Erythroblast (primary cell): Measurements from ENCODE around the gene ADAM8.

Source experiments
- GATA1 ChIP-seq: IDR thresholded peaks from 2 replicates; pipeline ENCODE4 v1.6.1; 2011; ENCODE audit warnings: low read depth, mild to moderate bottlenecking, control low read depth, low read length, moderate library complexity
- POLR2A ChIP-seq: IDR thresholded peaks from 2 replicates; pipeline ENCODE4 v1.6.1; 2011; ENCODE audit warnings: mild to moderate bottlenecking, low read length

DNA sequence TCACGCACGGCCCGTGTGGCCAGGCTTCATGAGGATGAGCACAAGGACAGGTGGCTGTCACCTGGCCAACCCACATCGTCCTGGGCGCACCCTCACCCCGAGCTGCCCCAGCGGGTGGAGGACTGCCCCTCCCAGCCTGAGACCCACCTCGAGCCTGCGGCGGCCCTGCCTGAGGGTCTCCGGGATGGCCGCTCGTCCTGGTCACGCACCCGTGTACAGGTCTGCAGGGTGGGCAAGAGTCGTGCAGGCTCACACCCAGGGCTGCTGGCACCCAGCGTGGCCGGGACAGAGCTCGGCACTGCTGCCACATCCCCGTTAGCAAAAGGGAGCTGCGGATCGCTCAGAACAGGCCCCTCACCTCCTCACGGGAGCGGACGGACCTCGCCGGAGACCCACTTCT lies 61.1 kb downstream of the ADAM8 start:
- TF ChIP-seq POLR2A (no peak), GATA1 (no peak)
